ENCODE results near the gene COL4A4.

- TF ChIP-seq CTCF (IDR thresholded peaks at IDR 0.05) (no peak), POLR2A (IDR thresholded peaks at IDR 0.05) (no peak), EP300 (IDR thresholded peaks at IDR 0.05) (no peak)
These were observed 13.6 kb downstream of the COL4A4 start for GRCh38 chr2:227150222-227150936.

All from tibial nerve (tissue), 4 donors.